Esophagus squamous epithelium (tissue), 5 donors: Measurements from ENCODE around the gene DENND5B. TPM values are rescaled to one million over a fixed set of nuclear protein-coding genes. Genes with fewer than 3 reads are reported as not detected.
"Not testable (repeated sequence)": the region's sequence is repeated elsewhere in the genome, so short reads cannot be mapped to it uniquely, and the experiment has no call there.

Source experiments
- DNase-seq: peaks from one replicate; lab custom pipeline; 2025; lab: John Stamatoyannopoulos, UW
- H3K27ac ChIP-seq, 4 donors: fragments of 200-600 bp; sonication (generic); one replicate each; pipeline ENCODE4 v1.5.1; 2016 to 2019; ENCODE audit warnings: mild to moderate bottlenecking in 1 of 4
- H3K27me3 ChIP-seq, 4 donors: fragments of 200-600 bp; sonication (generic); 1 replicate in 3 of 4; 2 replicates in 1 of 4; pipeline versions ENCODE4 v1.5.1 to v1.6.0; 2017 to 2021; ENCODE audit warnings: antibody characterized with exemption in 1 of 4
- H3K36me3 ChIP-seq, 3 donors: fragments of 200-600 bp; sonication (generic); one replicate each; pipeline ENCODE4 v1.5.1; 2016 to 2019
- H3K4me1 ChIP-seq, 3 donors: fragments of 200-600 bp; sonication (generic); one replicate each; pipeline ENCODE4 v1.5.1; 2017 to 2019
- H3K4me3 ChIP-seq, 4 donors: fragments of 200-600 bp; sonication (generic); 1 replicate in 3 of 4; 2 replicates in 1 of 4; pipeline ENCODE4 v1.5.1; 2016 to 2019; ENCODE audit warnings: mild to moderate bottlenecking in 2 of 4, moderate library complexity in 1 of 4
- H3K9me3 ChIP-seq, 3 donors: fragments of 200-600 bp; sonication (generic); one replicate each; pipeline ENCODE4 v1.5.1; 2016 to 2019
- CTCF ChIP-seq, 6 experiments: fragments of 450-650 bp in 4 of 6; fragments of 200-600 bp in 2 of 6; sonication (generic) in 2 of 6; IDR thresholded peaks; one replicate each; pipeline ENCODE4 v1.5.1; 2016 to 2019; ENCODE audit warnings: antibody characterized with exemption in 6 of 6, mild to moderate bottlenecking in 4 of 6, moderate library complexity in 4 of 6
- POLR2A ChIP-seq, 4 donors: fragments of 450-650 bp; IDR thresholded peaks; one replicate each; pipeline ENCODE4 v1.6.1; 2017; ENCODE audit warnings: antibody characterized with exemption in 4 of 4, mild to moderate bottlenecking in 4 of 4, moderate library complexity in 3 of 4
- WGBS, 2 donors: methylation state at CpG; one replicate each; pipeline ENCODE4 v1.1.5; 2018; 5-methylcytosine and 5-hydroxymethylcytosine counted together
- intact Hi-C: fragments of 100-400 bp; cut with DNase I; formaldehyde crosslinking; loops from one replicate; pipeline ENCODE4 v1.15.0; 2022
- total RNA-seq, 4 donors: library from RNA; depleted of rRNA; stranded (reverse); fragments of >200 nt; gene quantifications; one replicate each; pipeline ENCODE4 v1.1.0, GENCODE V29; 2016
- donor health status: DM: yes; HTN: yes; CAD: no.

DENND5B gene
- total RNA-seq, 4 donors from 2014 or later = 0.38 to 5.3 (median 1.5) TPM

- H3K4me3 ChIP-seq = no peak overlapping the region
- H3K9me3 ChIP-seq = no peaks in the 10 kb centered on the region
- no peaks in the 10 kb centered on the region for H3K4me1 ChIP-seq
- no peak overlapping the region for H3K27ac ChIP-seq
- no peak for TF ChIP-seq POLR2A (IDR thresholded peaks at IDR 0.05)
- no peaks in the 10 kb centered on the region for H3K36me3 ChIP-seq
- WGBS, 2 donors = 79 to 80% methylated on average over 5 of the region's 5 CpGs
- DNase-seq = no peak
- intact Hi-C loops = no loop called here
- no peaks in the 10 kb centered on the region for H3K27me3 ChIP-seq
Measured at GRCh38 chr12:31562594-31563328, 28.2 kb downstream of the DENND5B start.

- Histone ChIP-seq H3K9me3 (no peaks in the 10 kb centered on the region), H3K36me3 (no peaks in the 10 kb centered on the region), H3K4me3 (no peak overlapping the region), H3K27me3 (no peaks in the 10 kb centered on the region), H3K4me1 (no peaks in the 10 kb centered on the region), H3K27ac (no peak overlapping the region)
- intact Hi-C loops = no loop called here
- TF ChIP-seq CTCF (IDR thresholded peaks at IDR 0.05) = no peak
- TF ChIP-seq POLR2A (IDR thresholded peaks at IDR 0.05) = no peak
- 78 to 91% methylated on average over 2 of the region's 2 CpGs for WGBS, 2 donors
- DNase-seq = no peak
Measured at GRCh38 chr12:31560516-31560915, 30.4 kb downstream of the DENND5B start.

- Histone ChIP-seq H3K36me3 (no peaks in the 10 kb centered on the region), H3K27me3 (no peaks in the 10 kb centered on the region), H3K4me1 (no peaks in the 10 kb centered on the region), H3K4me3 (no peak overlapping the region), H3K27ac (no peak overlapping the region), H3K9me3 (no peaks in the 10 kb centered on the region)
- intact Hi-C loops = no loop called here
- no peak for DNase-seq
- TF ChIP-seq POLR2A (IDR thresholded peaks at IDR 0.05) = no peak
- TF ChIP-seq CTCF (IDR thresholded peaks at IDR 0.05) = no peak
Measured at GRCh38 chr12:31558521-31558920, 32.4 kb downstream of the DENND5B start.

GRCh38 chr12:31557707-31558106 lies 33.2 kb downstream of the DENND5B start:
- no peak for TF ChIP-seq POLR2A (IDR thresholded peaks at IDR 0.05)
- TF ChIP-seq CTCF (IDR thresholded peaks at IDR 0.05) = no peak
- no peaks in the 10 kb centered on the region for H3K4me1 ChIP-seq
- 89 to 95% methylated on average over 5 of the region's 5 CpGs for WGBS, 2 donors
- H3K9me3 ChIP-seq = no peaks in the 10 kb centered on the region
- no peaks in the 10 kb centered on the region for H3K27me3 ChIP-seq
- intact Hi-C loops = no loop called here
- DNase-seq = no peak
- no peaks in the 10 kb centered on the region for H3K36me3 ChIP-seq
- no peak overlapping the region for H3K4me3 ChIP-seq
- no peak overlapping the region for H3K27ac ChIP-seq

- H3K27ac ChIP-seq, H3K4me3 ChIP-seq, H3K9me3 ChIP-seq, H3K27me3 ChIP-seq, intact Hi-C loops, H3K36me3 ChIP-seq, DNase-seq, H3K4me1 ChIP-seq: not testable (repeated sequence)
- 91 to 93% methylated on average over 6 of the region's 9 CpGs for WGBS, 2 donors
Measured at GRCh38 chr12:31555466-31555865, 35.5 kb downstream of the DENND5B start.

- H3K4me3 ChIP-seq, H3K27me3 ChIP-seq, H3K9me3 ChIP-seq, H3K36me3 ChIP-seq, H3K4me1 ChIP-seq, intact Hi-C loops, DNase-seq, H3K27ac ChIP-seq: not testable (repeated sequence)
- WGBS, 2 donors = 93 to 98% methylated on average over 3 of the region's 3 CpGs
Measured at GRCh38 chr12:31550590-31550989, 40.3 kb downstream of the DENND5B start.

- Histone ChIP-seq H3K4me3 (no peak overlapping the region), H3K27ac (no peak overlapping the region), H3K27me3 (no peaks in the 10 kb centered on the region), H3K9me3 (peaks cover 0 to 3% (median 0%) of the 10 kb centered on the region in 3 donors), H3K36me3 (no peaks in the 10 kb centered on the region), H3K4me1 (no peaks in the 10 kb centered on the region)
- TF ChIP-seq CTCF (IDR thresholded peaks at IDR 0.05) (no peak), POLR2A (IDR thresholded peaks at IDR 0.05) (no peak)
- intact Hi-C loops = no loop called here
- no peak for DNase-seq
Measured at GRCh38 chr12:31536672-31537071, 54.3 kb downstream of the DENND5B start.
